Measurements from ENCODE around the gene LDLRAP1. TPM values are rescaled to one million over a fixed set of nuclear protein-coding genes. Genes with fewer than 3 reads are reported as not detected.

LDLRAP1 gene
- total RNA-seq, 4 donors from 2014 or later, result 25.1 to 40.9 (median 34.4) TPM

DNA sequence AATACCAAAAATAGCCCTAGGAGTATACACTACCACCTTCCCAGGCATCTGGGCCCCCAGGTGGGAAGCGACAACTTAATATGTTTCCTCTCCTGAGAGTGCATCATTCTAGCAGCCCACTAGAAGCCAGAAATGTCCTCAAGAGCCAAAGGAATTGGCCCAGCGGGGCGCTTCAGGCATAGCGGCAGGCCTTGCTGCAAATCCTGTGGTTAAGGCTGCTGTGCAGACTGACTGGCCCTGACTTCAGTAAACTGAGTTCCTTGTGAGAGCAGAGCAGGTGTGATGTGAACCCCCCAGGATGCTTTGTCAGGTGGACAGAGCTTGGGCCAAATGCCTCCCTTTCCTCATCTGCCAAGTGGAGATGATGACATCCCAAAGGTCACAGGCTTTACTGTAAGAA, 29.7 kb upstream of the LDLRAP1 start:
- Histone ChIP-seq H3K9me3 (no peaks in the 10 kb centered on the region), H3K4me3 (replicated peaks in 1 of 3) (no peak overlapping the region), H3K4me1 (no peaks in the 10 kb centered on the region), H3K36me3 (no peaks in the 10 kb centered on the region), H3K27ac (no peak overlapping the region), H3K27me3 (no peaks in the 10 kb centered on the region)
- no peak for DNase-seq
- intact Hi-C loops (cut with DNase I), result no loop called here
- WGBS, 2 donors, result 73 to 85% methylated on average over 3 to 4 of the region's 4 CpGs
- TF ChIP-seq, protein P1, sequence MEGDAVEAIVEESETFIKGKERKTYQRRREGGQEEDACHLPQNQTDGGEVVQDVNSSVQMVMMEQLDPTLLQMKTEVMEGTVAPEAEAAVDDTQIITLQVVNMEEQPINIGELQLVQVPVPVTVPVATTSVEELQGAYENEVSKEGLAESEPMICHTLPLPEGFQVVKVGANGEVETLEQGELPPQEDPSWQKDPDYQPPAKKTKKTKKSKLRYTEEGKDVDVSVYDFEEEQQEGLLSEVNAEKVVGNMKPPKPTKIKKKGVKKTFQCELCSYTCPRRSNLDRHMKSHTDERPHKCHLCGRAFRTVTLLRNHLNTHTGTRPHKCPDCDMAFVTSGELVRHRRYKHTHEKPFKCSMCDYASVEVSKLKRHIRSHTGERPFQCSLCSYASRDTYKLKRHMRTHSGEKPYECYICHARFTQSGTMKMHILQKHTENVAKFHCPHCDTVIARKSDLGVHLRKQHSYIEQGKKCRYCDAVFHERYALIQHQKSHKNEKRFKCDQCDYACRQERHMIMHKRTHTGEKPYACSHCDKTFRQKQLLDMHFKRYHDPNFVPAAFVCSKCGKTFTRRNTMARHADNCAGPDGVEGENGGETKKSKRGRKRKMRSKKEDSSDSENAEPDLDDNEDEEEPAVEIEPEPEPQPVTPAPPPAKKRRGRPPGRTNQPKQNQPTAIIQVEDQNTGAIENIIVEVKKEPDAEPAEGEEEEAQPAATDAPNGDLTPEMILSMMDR (IDR thresholded peaks at IDR 0.05), result no peak
- TF ChIP-seq POLR2A (IDR thresholded peaks at IDR 0.05), result no peak

DNA sequence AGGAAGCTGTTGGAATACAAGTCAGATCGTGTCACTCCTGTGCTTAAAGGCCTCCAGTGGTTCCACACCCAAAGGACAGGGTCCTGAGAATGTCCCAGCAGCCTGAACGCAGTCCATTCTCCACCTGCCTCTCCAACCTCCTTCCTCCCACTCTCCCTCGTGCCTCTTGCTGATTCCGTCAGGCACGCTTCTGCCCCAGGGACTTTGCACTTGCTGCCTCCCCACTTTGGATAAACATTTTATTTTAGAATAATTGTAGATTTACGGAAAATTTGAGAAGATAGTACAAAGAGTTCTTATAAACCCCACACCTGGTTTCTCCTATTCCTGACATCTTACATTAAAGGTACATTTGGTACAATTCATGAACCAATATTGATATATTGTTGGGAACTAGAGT, 28.4 kb upstream of the LDLRAP1 start:
- H3K4me1 ChIP-seq, result no peaks in the 10 kb centered on the region
- H3K9me3 ChIP-seq, result no peaks in the 10 kb centered on the region
- no peak overlapping the region for H3K4me3 ChIP-seq (replicated peaks in 1 of 3)
- no peaks in the 10 kb centered on the region for H3K36me3 ChIP-seq
- TF ChIP-seq, protein P1 (IDR thresholded peaks at IDR 0.05), result no peak
- no peak for TF ChIP-seq POLR2A (IDR thresholded peaks at IDR 0.05)
- DNase-seq, result no peak
- no peaks in the 10 kb centered on the region for H3K27me3 ChIP-seq
- 84 to 90% methylated on average over 6 of the region's 6 CpGs for WGBS, 2 donors
- H3K27ac ChIP-seq, result no peak overlapping the region
- intact Hi-C loops (cut with DNase I), result loop anchor here (5.0 kb wide), 1 partner anchor 228 kb away; no protein-coding TSS in a partner anchor

DNA sequence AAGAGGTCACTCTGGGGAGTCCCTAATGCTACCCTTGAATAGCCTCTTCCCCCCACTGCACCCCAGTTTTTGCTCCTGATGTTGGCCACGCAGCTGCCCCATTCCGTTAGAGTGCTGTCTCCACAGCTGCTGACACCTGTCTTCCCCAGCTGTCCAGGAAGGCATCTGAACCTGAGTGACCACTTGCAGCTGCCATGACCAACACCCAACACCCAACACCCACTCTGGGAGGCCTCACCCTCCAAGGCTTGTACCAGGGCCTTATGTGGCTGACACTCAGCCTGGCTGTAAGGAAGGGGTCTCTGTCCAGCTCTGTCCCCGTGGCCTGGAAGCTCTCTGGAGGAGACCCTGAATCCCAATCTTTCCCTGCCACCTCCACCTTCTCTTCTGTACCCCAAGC, 26.7 kb upstream of the LDLRAP1 start:
- Histone ChIP-seq H3K4me3 (replicated peaks in 1 of 3) (no peak overlapping the region), H3K27ac (no peak overlapping the region), H3K9me3 (no peaks in the 10 kb centered on the region), H3K4me1 (no peaks in the 10 kb centered on the region), H3K36me3 (no peaks in the 10 kb centered on the region), H3K27me3 (no peaks in the 10 kb centered on the region)
- no peak for DNase-seq
- intact Hi-C loops (cut with DNase I), result loop anchor here (5.0 kb wide), 1 partner anchor 229 kb away; no protein-coding TSS in a partner anchor
- TF ChIP-seq POLR2A (IDR thresholded peaks at IDR 0.05), result no peak
- TF ChIP-seq, protein P1 (IDR thresholded peaks at IDR 0.05), result no peak
- WGBS, 2 donors, result 91 to 93% methylated on average over 3 of the region's 3 CpGs

DNA sequence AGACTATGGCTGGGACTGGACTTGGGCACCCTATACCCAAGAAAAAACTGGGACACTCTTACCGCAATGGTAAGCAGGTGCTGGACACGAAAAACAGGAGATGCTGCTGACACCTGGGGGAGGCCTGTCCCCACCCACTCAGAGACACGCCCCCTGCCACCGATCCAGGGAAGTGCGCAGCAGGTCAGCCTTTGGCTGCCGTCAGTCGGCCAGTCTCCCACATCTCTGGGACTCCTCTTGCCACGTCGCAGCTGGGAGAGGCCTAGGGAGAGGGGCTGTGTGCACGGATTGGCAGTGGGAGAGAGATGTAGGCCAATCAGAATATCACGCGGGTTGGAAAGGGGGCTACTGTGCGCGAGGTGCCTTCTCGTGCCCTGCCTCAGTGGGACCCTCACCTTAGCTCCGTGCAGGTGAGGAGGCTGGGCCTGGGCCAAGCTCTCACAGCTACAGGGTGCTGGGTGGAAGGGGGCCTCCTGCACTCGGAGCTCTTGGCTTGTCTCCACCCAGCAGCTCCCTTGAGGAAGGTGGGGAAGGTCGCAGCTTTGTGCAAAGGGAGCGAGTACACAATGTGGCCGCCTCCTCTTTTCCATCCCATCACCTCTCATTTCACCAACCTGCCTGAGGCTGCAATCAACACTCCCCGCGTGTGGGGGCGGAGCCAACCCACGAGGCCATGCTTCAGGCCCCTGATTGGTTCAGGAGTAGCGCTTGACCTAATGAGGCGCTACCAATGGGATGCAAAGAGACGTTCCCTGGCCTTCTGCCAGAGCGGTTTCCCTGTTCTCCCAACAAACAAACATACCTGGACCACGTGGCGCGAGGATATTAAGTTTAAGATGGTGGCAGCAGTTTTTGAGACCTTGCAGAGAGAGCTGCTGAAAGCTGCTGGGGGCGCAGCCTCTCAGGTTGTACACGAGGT, 25.7 kb upstream of the LDLRAP1 start:
- H3K4me3 ChIP-seq (replicated peaks in 1 of 3), result no peak overlapping the region
- H3K27ac ChIP-seq, result no peak overlapping the region
- H3K36me3 ChIP-seq, result no peaks in the 10 kb centered on the region
- 76 to 77% methylated on average over 27 to 32 of the region's 33 CpGs for WGBS, 2 donors
- no peaks in the 10 kb centered on the region for H3K4me1 ChIP-seq
- TF ChIP-seq, protein P1 (IDR thresholded peaks at IDR 0.05), result no peak
- no peak for TF ChIP-seq POLR2A (IDR thresholded peaks at IDR 0.05)
- no peak for DNase-seq
- intact Hi-C loops (cut with DNase I), result loop anchor here (5.0 kb wide), 1 partner anchor 230 kb away; no protein-coding TSS in a partner anchor
- no peaks in the 10 kb centered on the region for H3K9me3 ChIP-seq
- H3K27me3 ChIP-seq, result no peaks in the 10 kb centered on the region

DNA sequence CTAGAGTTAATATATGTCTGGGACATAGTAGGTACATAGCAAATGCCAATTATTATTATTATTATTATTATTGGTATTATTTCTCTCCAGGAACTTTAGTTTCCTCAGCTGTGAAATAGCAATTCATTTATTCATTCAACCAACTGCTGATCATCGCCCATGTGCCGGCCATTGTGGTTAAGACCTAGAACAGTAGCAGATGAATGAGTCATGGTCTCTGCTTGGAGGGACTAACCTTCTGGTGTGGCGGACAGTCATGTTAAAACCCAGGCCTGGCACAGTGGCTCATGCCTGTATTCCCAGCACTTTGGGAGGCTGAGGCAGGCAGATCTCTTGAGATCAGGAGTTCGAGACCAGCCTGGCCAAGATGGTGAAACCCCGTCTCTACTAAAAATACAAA, 23.8 kb upstream of the LDLRAP1 start:
- H3K27ac ChIP-seq, result no peak overlapping the region
- no peaks in the 10 kb centered on the region for H3K36me3 ChIP-seq
- H3K9me3 ChIP-seq, result no peaks in the 10 kb centered on the region
- no peak overlapping the region for H3K4me3 ChIP-seq (replicated peaks in 1 of 3)
- H3K27me3 ChIP-seq, result no peaks in the 10 kb centered on the region
- TF ChIP-seq, protein P1 (IDR thresholded peaks at IDR 0.05), result no peak
- no peak for TF ChIP-seq POLR2A (IDR thresholded peaks at IDR 0.05)
- no peaks in the 10 kb centered on the region for H3K4me1 ChIP-seq
- WGBS, 2 donors, result 88 to 96% methylated on average over 5 of the region's 5 CpGs
- intact Hi-C loops (cut with DNase I), result loop anchor here (5.0 kb wide), 2 partner anchors 112 to 232 kb away; no protein-coding TSS in a partner anchor
- no peak for DNase-seq

All from thyroid gland (tissue), 4 donors.